Subcutaneous abdominal adipose tissue (tissue), 5 donors: Measurements from ENCODE around the gene NFIB.

Experiments
- H3K27ac ChIP-seq: one replicate; pipeline ENCODE4 v1.7.0; 2013; ENCODE audit warnings: low read depth, mild to moderate bottlenecking, inconsistent platforms, low read length, moderate library complexity
- H3K27me3 ChIP-seq, 5 donors: one replicate each; pipeline ENCODE4 v1.7.0; 2013; ENCODE audit warnings: low read length in 5 of 5, inconsistent platforms in 1 of 5; ENCODE audit not compliant: control insufficient read depth in 5 of 5, insufficient read depth in 4 of 5
- H3K36me3 ChIP-seq, 5 donors: one replicate each; pipeline ENCODE4 v1.7.0; 2013; ENCODE audit warnings: low read length in 5 of 5; ENCODE audit not compliant: control insufficient read depth in 5 of 5, insufficient read depth in 5 of 5
- H3K4me1 ChIP-seq, 5 donors: one replicate each; pipeline ENCODE4 v1.7.0; 2013; ENCODE audit warnings: low read length in 5 of 5, mild to moderate bottlenecking in 3 of 5, moderate library complexity in 1 of 5; ENCODE audit not compliant: control insufficient read depth in 5 of 5, insufficient read depth in 5 of 5
- H3K4me3 ChIP-seq, 5 donors: one replicate each; pipeline ENCODE4 v1.7.0; 2013; ENCODE audit warnings: low read length in 5 of 5, low read depth in 1 of 5
- H3K9ac ChIP-seq, 5 donors: one replicate each; pipeline ENCODE4 v1.7.0; 2013; ENCODE audit warnings: low read length in 5 of 5, mild to moderate bottlenecking in 4 of 5, moderate library complexity in 3 of 5
- H3K9me3 ChIP-seq, 5 donors: one replicate each; pipeline ENCODE4 v1.7.0; 2013; ENCODE audit warnings: low read length in 5 of 5; ENCODE audit not compliant: control insufficient read depth in 5 of 5
- donor health status: healthy.
- donor health status: healthy.
- donor health status: healthy.
- donor health status: healthy.
- donor health status: healthy.

Gene NFIB

GRCh38 chr9:14213504-14213903, 100.4 kb downstream of the NFIB start:
- Histone ChIP-seq H3K9ac (no peak overlapping the region), H3K4me1 (peaks cover 4 to 29% (median 15%) of the 10 kb centered on the region in 5 donors), H3K27me3 (no peaks in the 10 kb centered on the region), H3K9me3 (no peaks in the 10 kb centered on the region), H3K27ac (peak overlapping the region; percentile 56), H3K4me3 (no peak overlapping the region), H3K36me3 (no peaks in the 10 kb centered on the region)

- Histone ChIP-seq H3K9ac (no peak overlapping the region), H3K4me3 (no peak overlapping the region), H3K36me3 (no peaks in the 10 kb centered on the region), H3K27me3 (no peaks in the 10 kb centered on the region), H3K9me3 (no peaks in the 10 kb centered on the region), H3K4me1 (peaks cover 2 to 29% (median 12%) of the 10 kb centered on the region in 5 donors), H3K27ac (peak overlapping the region; percentile 56)
These were observed 101.1 kb downstream of the NFIB start for GRCh38 chr9:14212697-14213420.

- no peak overlapping the region for H3K9ac ChIP-seq
- peaks cover 4 to 29% (median 12%) of the 10 kb centered on the region in 5 donors for H3K4me1 ChIP-seq
- peak overlapping the region; percentile 67 for H3K27ac ChIP-seq
These were observed 101.9 kb downstream of the NFIB start for GRCh38 chr9:14212077-14212476.

GRCh38 chr9:14211564-14211963, 102.4 kb downstream of the NFIB start:
- Histone ChIP-seq H3K27ac (peak overlapping the region; percentile 67), H3K27me3 (no peaks in the 10 kb centered on the region), H3K4me3 (no peak overlapping the region), H3K9ac (peak overlapping the region in 1 of 5 donors; percentile 22), H3K9me3 (no peaks in the 10 kb centered on the region), H3K36me3 (no peaks in the 10 kb centered on the region), H3K4me1 (peaks cover 4 to 29% (median 12%) of the 10 kb centered on the region in 5 donors)

More at GRCh38 chr9:14212077-14212476, 101.9 kb downstream of the NFIB start:
- Histone ChIP-seq H3K27me3 (no peaks in the 10 kb centered on the region), H3K9me3 (no peaks in the 10 kb centered on the region), H3K4me3 (no peak overlapping the region), H3K36me3 (no peaks in the 10 kb centered on the region)

GRCh38 chr9:14210428-14210827, 103.5 kb downstream of the NFIB start:
- Histone ChIP-seq H3K9me3 (no peaks in the 10 kb centered on the region), H3K36me3 (no peaks in the 10 kb centered on the region), H3K4me3 (no peak overlapping the region), H3K4me1 (peaks cover 4 to 24% (median 16%) of the 10 kb centered on the region in 5 donors), H3K27me3 (no peaks in the 10 kb centered on the region), H3K27ac (peak overlapping the region; percentile 67), H3K9ac (no peak overlapping the region)

DNA sequence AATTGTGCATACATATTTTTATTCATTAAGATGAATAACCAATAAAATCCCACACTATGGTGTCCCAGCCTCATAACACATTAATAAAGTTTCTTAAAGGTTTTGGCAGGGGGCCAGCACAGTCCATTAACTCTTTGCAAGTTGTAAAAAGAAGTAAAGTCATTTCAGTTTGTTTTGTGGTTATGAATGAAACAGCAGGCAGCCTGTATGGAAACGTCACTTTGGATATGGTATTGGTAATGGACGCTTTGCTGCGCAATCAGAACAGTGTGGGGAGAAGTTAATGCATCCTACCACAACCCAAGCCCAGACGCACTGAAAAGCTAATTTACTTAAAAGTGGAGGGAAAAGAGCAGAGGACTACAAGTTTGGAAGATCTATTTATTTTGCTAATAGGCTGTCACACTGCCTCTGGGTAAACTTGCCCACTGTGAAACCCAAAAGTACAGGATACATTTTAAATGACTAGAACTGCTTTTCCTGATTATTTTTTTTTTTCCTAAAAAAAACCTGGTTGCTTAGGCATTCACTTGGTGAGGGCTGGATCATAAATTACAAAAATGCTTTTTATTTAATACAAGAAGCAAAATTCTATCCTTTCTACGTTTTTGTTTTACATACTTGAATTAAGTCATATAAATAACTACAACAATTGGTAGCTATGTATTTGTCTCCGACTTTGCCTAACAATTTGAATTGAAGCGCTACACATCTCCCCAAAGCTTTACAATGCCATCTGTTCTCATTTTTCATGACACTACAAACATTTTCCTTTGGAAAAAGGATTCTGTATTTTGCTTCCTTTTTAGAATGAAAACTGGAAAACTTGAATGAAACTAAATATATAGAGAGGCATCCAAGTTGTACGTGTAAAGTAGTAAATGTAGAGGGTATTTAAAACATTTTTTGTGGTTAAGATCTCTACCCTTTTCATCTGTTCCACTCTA, 104.3 kb downstream of the NFIB start:
- Histone ChIP-seq H3K4me1 (peaks cover 4 to 20% (median 17%) of the 10 kb centered on the region in 5 donors), H3K27me3 (no peaks in the 10 kb centered on the region), H3K9me3 (no peaks in the 10 kb centered on the region), H3K27ac (peak overlapping the region; percentile 67), H3K4me3 (no peak overlapping the region), H3K36me3 (no peaks in the 10 kb centered on the region), H3K9ac (no peak overlapping the region)

DNA sequence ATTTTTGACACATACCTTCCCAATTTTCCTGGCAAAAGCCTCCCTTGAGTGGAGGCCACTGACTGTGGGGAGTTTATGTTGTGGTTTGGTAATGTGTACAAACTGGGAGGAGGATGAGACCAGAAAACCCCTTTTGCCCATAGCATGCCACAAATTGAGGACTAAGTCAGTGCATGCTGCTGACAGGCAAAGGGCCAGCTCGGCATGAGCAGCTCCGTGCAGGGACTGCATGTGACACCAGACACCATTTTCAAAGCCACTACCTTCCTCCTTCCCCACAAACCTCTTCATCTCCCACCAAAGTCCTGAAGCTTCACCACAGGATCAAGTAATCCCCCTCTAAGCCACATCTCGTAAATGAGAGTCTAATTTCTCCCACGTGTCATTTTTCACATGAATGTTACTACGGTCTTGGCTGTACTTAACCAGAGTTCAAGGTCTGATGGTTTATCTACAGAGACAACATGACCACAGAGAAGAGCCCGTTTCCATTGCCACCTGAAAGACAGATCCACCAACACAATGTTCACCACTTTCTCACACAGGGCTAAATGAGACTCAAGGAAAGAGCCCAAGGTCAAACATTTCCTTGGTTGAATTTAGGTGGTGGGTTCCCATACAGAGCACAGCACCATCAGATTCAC, 106.5 kb downstream of the NFIB start:
- Histone ChIP-seq H3K4me3 (no peak overlapping the region), H3K27me3 (no peaks in the 10 kb centered on the region), H3K9ac (peak overlapping the region in 1 of 5 donors; percentile 22), H3K36me3 (no peaks in the 10 kb centered on the region), H3K27ac (peak overlapping the region; percentile 4), H3K4me1 (peaks cover 4 to 28% (median 23%) of the 10 kb centered on the region in 5 donors), H3K9me3 (no peaks in the 10 kb centered on the region)

DNA sequence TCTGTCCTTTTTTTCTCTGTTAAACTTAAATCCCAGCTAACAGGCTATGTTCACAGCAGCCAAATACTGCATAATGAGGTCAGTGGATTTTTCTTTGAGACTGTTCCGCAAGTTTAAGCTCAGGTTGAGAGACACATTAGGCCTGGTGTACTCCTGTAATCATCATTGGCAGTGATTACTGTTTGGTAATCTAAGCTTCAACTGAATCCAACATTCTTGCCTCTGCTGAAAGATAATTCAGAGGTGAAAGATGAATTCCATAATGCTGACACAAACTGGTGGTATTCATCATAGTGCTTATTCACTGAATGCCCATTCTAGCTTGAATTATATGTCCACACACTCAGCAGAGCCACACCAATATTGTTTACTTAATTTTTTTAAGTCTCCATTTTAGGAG, 108.5 kb downstream of the NFIB start:
- Histone ChIP-seq H3K9me3 (no peaks in the 10 kb centered on the region), H3K27ac (peak overlapping the region; percentile 21), H3K36me3 (no peaks in the 10 kb centered on the region), H3K9ac (no peak overlapping the region), H3K4me3 (no peak overlapping the region), H3K27me3 (no peaks in the 10 kb centered on the region), H3K4me1 (peaks cover 4 to 28% (median 22%) of the 10 kb centered on the region in 5 donors)

GRCh38 chr9:14203356-14204056, 110.4 kb downstream of the NFIB start:
- no peaks in the 10 kb centered on the region for H3K27me3 ChIP-seq
- no peaks in the 10 kb centered on the region for H3K9me3 ChIP-seq
- peak overlapping the region in 3 of 5 donors; percentile 13 to 38 (median 24) for H3K4me3 ChIP-seq
- H3K36me3 ChIP-seq, result no peaks in the 10 kb centered on the region
- peak overlapping the region; percentile 87 for H3K27ac ChIP-seq
- H3K4me1 ChIP-seq, result peaks cover 5 to 34% (median 29%) of the 10 kb centered on the region in 5 donors
- H3K9ac ChIP-seq, result peak overlapping the region in 3 of 5 donors; percentile 29 to 68 (median 40)
